Uterus (tissue), 2 donors: ENCODE measurements around the gene OPTC.

ENCODE experiments used
- CTCF ChIP-seq, 4 experiments: fragments of 200-600 bp in 2 of 4; fragments of 450-650 bp in 2 of 4; sonication (generic) in 2 of 4; IDR thresholded peaks; one replicate each; pipeline ENCODE4 v1.5.1; 2016 to 2019; ENCODE audit warnings: antibody characterized with exemption in 4 of 4, mild to moderate bottlenecking in 2 of 4, moderate library complexity in 1 of 4
- POLR2A ChIP-seq, 2 donors: fragments of 450-650 bp; IDR thresholded peaks; one replicate each; pipeline ENCODE4 v1.6.1; 2016; ENCODE audit warnings: antibody characterized with exemption in 2 of 2, mild to moderate bottlenecking in 1 of 2, moderate library complexity in 1 of 2

- TF ChIP-seq POLR2A (IDR thresholded peaks at IDR 0.05) (no peak), CTCF (IDR thresholded peaks at IDR 0.05) (no peak)
Measured at GRCh38 chr1:203486618-203487370, 7.2 kb upstream of the OPTC start.
